DND-41 (cell line): ENCODE measurements around the gene PALB2.

Source experiments
- ATAC-seq: fragments of 200-7000 bp; cut with Tn5 transposase; 3 replicates; pipeline ENCODE4 v1.9.1; 2021; ENCODE audit warnings: low read depth; ENCODE audit not compliant: insufficient read depth
- DNase-seq: peaks from one replicate; pipeline ENCODE4 v3.0.0-alpha.2; 2020
- H2AFZ ChIP-seq: 2 replicates; pipeline ENCODE4 v1.6.0; 2012; ENCODE audit warnings: low read depth, low read length
- H3K27ac ChIP-seq: 2 replicates; pipeline ENCODE4 v1.5.1; 2012; ENCODE audit warnings: low read length, inconsistent platforms
- H3K27me3 ChIP-seq: fragments of 200-600 bp; sonication (generic); 2 replicates; pipeline ENCODE4 v1.6.0; 2012; ENCODE audit warnings: low read length, mild to moderate bottlenecking, inconsistent platforms; ENCODE audit not compliant: insufficient read depth, poor library complexity
- H3K36me3 ChIP-seq: 2 replicates; pipeline ENCODE4 v1.5.1; 2012; ENCODE audit warnings: low read length, inconsistent platforms; ENCODE audit not compliant: insufficient read depth
- H3K4me1 ChIP-seq: 2 replicates; pipeline ENCODE4 v1.5.1; 2012; ENCODE audit warnings: mild to moderate bottlenecking, low read length; ENCODE audit not compliant: insufficient read depth
- H3K4me2 ChIP-seq: 2 replicates; pipeline ENCODE4 v1.6.0; 2012; ENCODE audit warnings: mild to moderate bottlenecking, moderate library complexity, low read length, inconsistent platforms; ENCODE audit not compliant: insufficient read depth
- H3K4me3 ChIP-seq, 2 experiments: fragments of 200-600 bp in 1 of 2; shearing (Covaris generic) in 1 of 2; 2 replicates each; pipeline ENCODE4 v1.5.1; 2012 to 2016; ENCODE audit warnings: inconsistent platforms in 2 of 2, low read length in 2 of 2, mild to moderate bottlenecking in 2 of 2, low read depth in 1 of 2, moderate library complexity in 1 of 2
- H3K79me2 ChIP-seq: 2 replicates; pipeline ENCODE4 v1.6.0; 2012; ENCODE audit warnings: low read length, inconsistent platforms; ENCODE audit not compliant: insufficient read depth
- H3K9ac ChIP-seq: 2 replicates; pipeline ENCODE4 v1.6.0; 2012; ENCODE audit warnings: low read depth, mild to moderate bottlenecking, inconsistent platforms, low read length, moderate library complexity
- H3K9me3 ChIP-seq: 2 replicates; pipeline ENCODE4 v1.5.1; 2012; ENCODE audit warnings: low read length, moderate library complexity, mild to moderate bottlenecking, inconsistent platforms; ENCODE audit not compliant: insufficient read depth, severe bottlenecking
- H4K20me1 ChIP-seq: 2 replicates; pipeline ENCODE4 v1.6.0; 2012; ENCODE audit warnings: low read length; ENCODE audit not compliant: insufficient read depth
- CTCF ChIP-seq: IDR thresholded peaks from 2 replicates; pipeline ENCODE4 v1.5.1; 2012; ENCODE audit warnings: borderline replicate concordance, low read length, moderate library complexity, mild to moderate bottlenecking; ENCODE audit not compliant: poor library complexity, severe bottlenecking; ENCODE audit errors: extremely low read depth
- EZH2 ChIP-seq: IDR thresholded peaks from 3 replicates; pipeline ENCODE4 v1.6.1; 2012; ENCODE audit warnings: borderline replicate concordance, low read depth, mild to moderate bottlenecking, moderate library complexity, low read length, inconsistent platforms; ENCODE audit not compliant: severe bottlenecking

Gene PALB2

DNA sequence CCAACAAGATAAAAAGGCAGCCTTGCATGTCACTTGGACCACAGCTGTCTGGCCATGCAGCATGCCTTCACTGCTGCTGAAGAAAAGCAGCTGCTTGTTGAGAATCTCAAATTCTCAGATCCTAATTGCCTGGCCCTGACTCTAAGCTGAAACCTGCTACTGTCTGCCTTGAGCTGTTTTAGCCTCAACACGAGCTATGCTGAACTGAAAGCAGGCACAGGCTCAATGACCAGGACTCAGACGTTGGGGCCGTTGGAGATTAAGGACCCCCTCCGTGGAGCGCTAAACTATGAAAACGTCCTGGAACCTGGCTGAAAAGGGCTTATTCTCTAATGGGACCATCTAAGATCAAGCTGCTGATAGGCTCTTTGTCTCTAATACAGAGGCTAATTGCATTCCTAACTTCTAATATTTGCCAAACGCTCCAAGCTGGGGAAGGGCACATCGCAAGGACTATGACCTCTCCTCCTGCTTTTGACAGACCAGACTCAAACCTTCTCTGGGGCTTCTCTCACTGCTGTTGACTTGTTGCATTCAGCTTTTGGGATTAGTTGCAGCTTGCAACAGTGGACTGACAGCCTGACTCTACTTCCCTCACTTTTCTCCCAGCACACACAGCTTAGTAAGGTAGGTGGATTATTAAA lies 33.0 kb upstream of the PALB2 start:
- ATAC-seq (no peak), DNase-seq (no peak)
- no peak overlapping the region for H2AFZ ChIP-seq
- no peak overlapping the region for H3K4me3 ChIP-seq
- H3K79me2 ChIP-seq, result peaks cover 11% of the 10 kb centered on the region
- no peaks in the 10 kb centered on the region for H3K27me3 ChIP-seq
- 0 out of 2 replicates have a peak, but pooled peaks cover 4% of the 10 kb centered on the region for H4K20me1 ChIP-seq
- peaks cover 11% of the 10 kb centered on the region for H3K4me1 ChIP-seq
- no peak overlapping the region for H3K27ac ChIP-seq
- no peaks in the 10 kb centered on the region for H3K9me3 ChIP-seq
- no peak overlapping the region for H3K9ac ChIP-seq
- TF ChIP-seq CTCF, result no peak
- TF ChIP-seq EZH2, result no peak
- H3K36me3 ChIP-seq, result peaks cover 41% of the 10 kb centered on the region
- H3K4me2 ChIP-seq, result no peak overlapping the region

DNA sequence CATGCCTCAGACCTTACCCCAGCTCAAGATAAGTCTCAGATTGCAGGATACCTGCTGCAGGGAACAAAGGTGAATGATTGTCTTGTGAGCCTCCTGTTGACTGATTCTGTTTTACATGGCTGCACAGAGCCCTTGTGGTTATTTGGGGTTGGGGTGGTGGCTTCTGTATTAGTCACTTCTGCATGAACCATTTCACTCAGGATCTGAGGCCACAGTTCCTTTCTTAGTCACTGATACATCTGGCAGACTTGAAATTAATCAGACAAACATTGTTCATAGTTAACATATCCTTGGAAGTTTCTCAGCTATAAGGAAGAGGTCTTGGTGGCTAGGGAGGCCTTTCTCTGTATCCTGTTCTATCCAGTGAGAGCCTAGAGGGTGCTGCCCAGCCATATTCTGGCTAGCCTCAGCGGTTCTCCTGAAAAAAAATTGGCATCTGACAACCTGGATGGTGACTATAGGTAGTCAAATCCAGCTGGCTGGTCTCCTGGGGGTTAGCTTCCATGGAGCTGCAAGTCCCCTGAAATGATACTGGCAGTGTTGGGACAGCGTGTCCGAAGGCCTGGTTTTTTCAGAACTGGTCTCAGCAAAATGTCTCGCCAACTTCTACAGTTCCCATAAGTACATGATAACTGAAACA lies 29.1 kb upstream of the PALB2 start:
- Histone ChIP-seq H3K4me2 (no peak overlapping the region), H3K9ac (no peak overlapping the region), H3K4me3 (no peak overlapping the region), H4K20me1 (0 out of 2 replicates have a peak, but pooled peaks cover 4% of the 10 kb centered on the region), H3K9me3 (no peaks in the 10 kb centered on the region), H3K27me3 (no peaks in the 10 kb centered on the region), H3K27ac (no peak overlapping the region), H2AFZ (no peak overlapping the region), H3K79me2 (no peaks in the 10 kb centered on the region), H3K4me1 (no peaks in the 10 kb centered on the region), H3K36me3 (peaks cover 77% of the 10 kb centered on the region)
- DNase-seq (no peak), ATAC-seq (no peak)
- no peak for TF ChIP-seq CTCF
- TF ChIP-seq EZH2, result no peak

DNA sequence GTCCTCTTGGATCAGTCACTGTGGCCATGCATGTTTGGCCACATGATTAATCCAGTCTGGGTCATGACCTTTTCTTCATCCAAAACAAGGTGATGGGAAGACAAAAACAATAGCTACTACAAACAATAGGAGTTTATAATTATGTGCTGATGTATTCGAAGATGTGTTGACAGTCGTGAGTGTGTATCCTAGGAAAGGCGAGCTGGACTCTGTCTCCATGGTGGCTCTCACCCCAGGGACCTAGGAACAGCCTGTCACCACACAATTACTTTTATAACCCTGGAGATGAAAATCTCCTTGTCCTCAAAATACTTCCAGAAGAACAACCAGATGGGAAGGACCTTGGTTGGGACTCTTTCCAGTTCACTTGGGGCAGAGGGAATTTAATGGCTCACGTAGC lies 27.8 kb upstream of the PALB2 start:
- H4K20me1 ChIP-seq, result 0 out of 2 replicates have a peak, but pooled peaks cover 4% of the 10 kb centered on the region
- peaks cover 87% of the 10 kb centered on the region for H3K36me3 ChIP-seq
- H3K4me2 ChIP-seq, result no peak overlapping the region
- H3K9me3 ChIP-seq, result no peaks in the 10 kb centered on the region
- no peak overlapping the region for H3K4me3 ChIP-seq
- no peak overlapping the region for H3K9ac ChIP-seq
- no peaks in the 10 kb centered on the region for H3K79me2 ChIP-seq
- H3K4me1 ChIP-seq, result no peaks in the 10 kb centered on the region
- no peak overlapping the region for H3K27ac ChIP-seq
- ATAC-seq (no peak), DNase-seq (no peak)
- no peak overlapping the region for H2AFZ ChIP-seq
- no peaks in the 10 kb centered on the region for H3K27me3 ChIP-seq
- TF ChIP-seq EZH2 (no peak), CTCF (no peak)
